HepG2 (cell line): ENCODE measurements around the gene MMAA. TPM values are rescaled to one million over a fixed set of nuclear protein-coding genes. Genes with fewer than 3 reads are reported as not detected.

Source experiments
- ADNP ChIP-seq: sonication (generic); formaldehyde crosslinking; IDR thresholded peaks from 2 replicates; pipeline ENCODE4 v1.4.0; 2020; ENCODE audit warnings: missing genetic modification reagents
- DNMT1 ChIP-seq: sonication (generic); formaldehyde crosslinking; IDR thresholded peaks from 2 replicates; pipeline ENCODE4 v1.5.1; 2020; ENCODE audit warnings: mild to moderate bottlenecking, missing genetic modification reagents
- EEA1 ChIP-seq: sonication (generic); formaldehyde crosslinking; IDR thresholded peaks from 2 replicates; pipeline ENCODE4 v1.5.1; 2020; ENCODE audit warnings: mild to moderate bottlenecking, missing genetic modification reagents, borderline replicate concordance
- GABPB1 ChIP-seq: IDR thresholded peaks from 2 replicates; pipeline ENCODE4 v1.6.1; 2016; ENCODE audit warnings: mild to moderate bottlenecking, missing genetic modification reagents, moderate library complexity, missing compliant biosample characterization
- KDM2A ChIP-seq: sonication (generic); formaldehyde crosslinking; IDR thresholded peaks from 2 replicates; pipeline ENCODE4 v1.4.0; 2020; ENCODE audit warnings: low read depth, missing genetic modification reagents, borderline replicate concordance
- KLF16 ChIP-seq, 2 experiments: sonication (generic) in 1 of 2; formaldehyde crosslinking in 1 of 2; IDR thresholded peaks; 2 replicates each; pipeline versions ENCODE4 v1.6.1 to v1.8.0; 2016 to 2023; ENCODE audit warnings: missing genetic modification reagents in 2 of 2, missing compliant biosample characterization in 1 of 2
- NFAT5 ChIP-seq: sonication (generic); formaldehyde crosslinking; IDR thresholded peaks from 2 replicates; pipeline ENCODE4 v1.4.0; 2020; ENCODE audit warnings: missing genetic modification reagents
- NR2F1 ChIP-seq, 2 experiments: fragments of 450-650 bp in 1 of 2; formaldehyde crosslinking in 1 of 2; IDR thresholded peaks; 2 replicates each; pipeline versions ENCODE4 v1.5.0 to v1.6.1; 2016 to 2020; ENCODE audit warnings: mild to moderate bottlenecking in 1 of 2, missing compliant biosample characterization in 1 of 2, missing genetic modification reagents in 1 of 2, moderate library complexity in 1 of 2
- RORA ChIP-seq: sonication (generic); formaldehyde crosslinking; IDR thresholded peaks from 2 replicates; pipeline ENCODE4 v1.5.0; 2020; ENCODE audit warnings: mild to moderate bottlenecking, missing genetic modification reagents, moderate library complexity
- SCMH1 ChIP-seq: sonication (generic); formaldehyde crosslinking; IDR thresholded peaks from 2 replicates; pipeline ENCODE4 v1.9.0; 2021; ENCODE audit warnings: missing genetic modification reagents, mild to moderate bottlenecking, borderline replicate concordance
- SKI ChIP-seq: fragments of 450-650 bp; IDR thresholded peaks from one replicate; pipeline ENCODE4 v1.6.1; 2018; ENCODE audit warnings: mild to moderate bottlenecking; ENCODE audit not compliant: partially characterized antibody
- STAG1 ChIP-seq: sonication (generic); formaldehyde crosslinking; IDR thresholded peaks from 2 replicates; pipeline ENCODE4 v1.4.0; 2020; ENCODE audit warnings: missing genetic modification reagents
- SYNCRIP ChIP-seq: fragments of 200-400 bp; formaldehyde crosslinking; IDR thresholded peaks from 2 replicates; pipeline ENCODE4 v1.6.1; 2018; ENCODE audit warnings: mild to moderate bottlenecking, low read depth, low read length; ENCODE audit not compliant: insufficient read depth
- ZBTB10 ChIP-seq: sonication (generic); formaldehyde crosslinking; IDR thresholded peaks from 2 replicates; pipeline ENCODE4 v1.4.0; 2020; ENCODE audit warnings: missing genetic modification reagents, borderline replicate concordance
- ZFP1 ChIP-seq: IDR thresholded peaks from 2 replicates; pipeline ENCODE4 v1.6.1; 2016
- ZNF274 ChIP-seq: sonication (generic); formaldehyde crosslinking; IDR thresholded peaks from 2 replicates; pipeline ENCODE4 v1.5.1; 2020; ENCODE audit warnings: mild to moderate bottlenecking, missing genetic modification reagents
- ZNF282 ChIP-seq: fragments of 450-650 bp; IDR thresholded peaks from 2 replicates; pipeline ENCODE4 v1.6.1; 2018; ENCODE audit not compliant: partially characterized antibody
- ZNF296 ChIP-seq: sonication (generic); formaldehyde crosslinking; conservative IDR thresholded peaks from 2 replicates; pipeline ENCODE4 v1.5.0; 2020; ENCODE audit warnings: mild to moderate bottlenecking, missing genetic modification reagents
- ZNF362 ChIP-seq: sonication (generic); formaldehyde crosslinking; IDR thresholded peaks from 2 replicates; pipeline ENCODE4 v1.4.0; 2020; ENCODE audit warnings: missing genetic modification reagents, mild to moderate bottlenecking, borderline replicate concordance
- ZNF446 ChIP-seq: sonication (generic); formaldehyde crosslinking; IDR thresholded peaks from 2 replicates; pipeline ENCODE4 v1.5.0; 2020; ENCODE audit warnings: mild to moderate bottlenecking, missing genetic modification reagents
- ZNF614 ChIP-seq: IDR thresholded peaks from 2 replicates; pipeline ENCODE4 v1.6.1; 2018; ENCODE audit warnings: missing biosample characterization, missing genetic modification reagents, inconsistent platforms, borderline replicate concordance
- polyA plus RNA-seq, 8 experiments: library from polyadenylated mRNA; depleted of rRNA in 3 of 8; stranded (reverse) in 7 of 8; unstranded in 1 of 8; fragments of >200 nt; fragmentation: Illumina TruSeq in 4 of 8; extraction: Trizol in 4 of 8; gene quantifications; 2 replicates each; pipeline versions ENCODE4 v1.2.1 to v1.2.3, GENCODE V29; 2011 to 2016; ENCODE audit warnings: low read depth in 4 of 8, missing spikeins in 1 of 8, mixed read lengths in 1 of 8; ENCODE audit not compliant: insufficient read depth in 1 of 8
- total RNA-seq, 5 experiments: library from RNA; depleted of rRNA; stranded (reverse); fragments of >200 nt; fragmentation: Illumina TruSeq; extraction: Trizol; gene quantifications; 2 replicates each; pipeline ENCODE4 v1.2.3, GENCODE V29; 2016; ENCODE audit warnings: low read depth in 1 of 5

Gene MMAA
- total and polyA plus RNA-seq, 2 of the 13 experiments (the other 11 are each of a cell fraction or from before 2014, with no cell fraction given) = 1.3 to 2.8 TPM

GRCh38 chr4:145618932-145619638, at the start of gene MMAA (continued):
- TF ChIP-seq NFAT5 (no peak), SKI (peak; percentile 50), ZFP1 (CRISPR knock-in tag) (no peak), EEA1 (CRISPR knock-in tag) (peak; percentile 84), ZNF614 (peak; percentile 77; the same call in 1 of the 2 replicates), ZNF296 (CRISPR knock-in tag) (no peak), GABPB1 (peak; percentile 97), RORA (CRISPR knock-in tag) (no peak), ZNF282 (no peak), ZNF274 (CRISPR knock-in tag) (peak; percentile 84; the same call in 1 of the 2 replicates), ZBTB10 (no peak), DNMT1 (0 out of 2 replicates have a peak, but pooled peaks have one; percentile 90), KDM2A (CRISPR knock-in tag) (peak; percentile 96), KLF16 (CRISPR knock-in tag; IDR thresholded peaks at IDR 0.05) (peak in 1 of 2 experiments; percentile 87; a peak in 2 of 4 replicates), STAG1 (peak; percentile 10; the same call in 1 of the 2 replicates), ZNF362 (CRISPR knock-in tag) (no peak; the same call in 1 of the 2 replicates), SCMH1 (CRISPR knock-in tag) (no peak), ADNP (CRISPR knock-in tag) (no peak), SYNCRIP (no peak), NR2F1 (CRISPR knock-in tag; IDR thresholded peaks at IDR 0.05) (no peak; a peak in 1 of 4 replicates), ZNF446 (CRISPR knock-in tag) (no peak)
